Vagina (tissue), 2 donors: ENCODE measurements around the gene CREB3L2.

ENCODE experiments used
- POLR2A ChIP-seq, 2 donors: fragments of 450-650 bp; IDR thresholded peaks; one replicate each; pipeline ENCODE4 v1.6.1; 2017; ENCODE audit warnings: antibody characterized with exemption in 2 of 2, mild to moderate bottlenecking in 2 of 2, moderate library complexity in 2 of 2
- POLR2AphosphoS5 ChIP-seq, 2 donors: sonication (generic); formaldehyde crosslinking; IDR thresholded peaks; one replicate each; pipeline ENCODE4 v1.9.0; 2017; ENCODE audit warnings: antibody characterized with exemption in 2 of 2, mild to moderate bottlenecking in 2 of 2, low read depth in 1 of 2; ENCODE audit not compliant: insufficient read depth in 1 of 2

DNA sequence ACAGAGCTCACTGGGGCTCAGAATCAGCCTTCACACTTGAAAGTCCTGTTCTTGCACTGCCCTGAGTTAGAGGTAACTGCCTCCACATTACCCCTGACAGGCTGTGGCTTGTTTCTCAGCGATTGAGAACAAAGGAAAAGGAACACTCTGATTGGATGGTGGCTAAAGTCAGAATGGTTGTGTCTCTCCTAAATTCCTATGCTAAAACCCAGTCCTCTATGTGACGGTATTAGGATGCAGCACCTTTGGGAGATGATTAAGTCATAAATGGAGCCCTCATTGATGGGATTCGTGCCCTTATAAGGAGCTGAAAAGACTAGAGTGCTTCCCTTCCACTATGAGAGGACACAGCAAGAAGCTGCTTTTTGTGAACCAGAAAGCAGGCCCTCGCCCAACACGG lies 116.2 kb downstream of the CREB3L2 start:
- TF ChIP-seq POLR2AphosphoS5 (IDR thresholded peaks at IDR 0.05; ENCODE audit: insufficient read depth in 1 of 2, low read depth in 1 of 2): no peak
- no peak for TF ChIP-seq POLR2A (IDR thresholded peaks at IDR 0.05)
